Activated CD8-positive, alpha-beta memory T cell treated with anti-CD3 and anti-CD28 coated beads for 1 hour (primary cell): ENCODE results near the gene CAMSAP3.

Experiments used
- DNase-seq, 2 donors: peaks; one replicate each; pipeline ENCODE4 v3.0.0-alpha.2; 2020; ENCODE audit warnings: low read depth in 1 of 2; ENCODE audit errors: extremely low read depth in 1 of 2

CAMSAP3 gene

DNA sequence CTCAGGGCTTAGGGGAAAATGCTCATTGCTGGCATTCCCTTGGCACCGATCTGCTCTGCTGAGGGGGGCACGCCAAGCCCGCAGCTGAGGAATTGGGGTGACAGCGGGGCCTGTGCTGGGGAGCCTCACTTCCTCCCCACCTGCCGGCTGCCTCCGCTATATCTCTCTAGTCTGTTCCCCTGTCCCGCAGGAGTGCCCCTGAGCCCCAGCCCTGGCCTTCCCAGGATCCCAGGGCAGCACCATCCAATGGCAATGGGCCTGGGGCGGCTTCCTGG lies 50.7 kb downstream of the CAMSAP3 start:
- no peak for DNase-seq

DNA sequence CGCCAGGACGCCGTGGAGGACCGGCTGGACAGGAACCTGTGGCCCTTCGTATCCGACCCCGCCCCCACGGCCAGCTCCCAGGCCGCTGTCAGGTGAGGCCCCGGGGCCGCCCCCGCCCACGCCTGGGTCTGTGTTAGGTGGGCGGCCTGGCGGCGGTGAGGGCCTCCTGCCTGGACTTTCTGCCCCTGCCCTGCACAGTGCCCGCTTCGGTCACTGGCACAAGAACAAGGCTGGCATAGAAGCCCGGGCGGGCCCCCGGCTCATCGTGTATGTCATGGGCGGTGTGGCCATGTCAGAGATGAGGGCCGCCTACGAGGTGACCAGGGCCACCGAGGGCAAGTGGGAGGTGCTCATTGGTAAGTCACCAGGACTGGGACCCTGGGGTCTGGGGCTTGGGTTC lies 51.5 kb downstream of the CAMSAP3 start:
- no peak for DNase-seq

GRCh38 chr19:7648265-7649014 lies 52.8 kb downstream of the CAMSAP3 start:
- no peak for DNase-seq

DNA sequence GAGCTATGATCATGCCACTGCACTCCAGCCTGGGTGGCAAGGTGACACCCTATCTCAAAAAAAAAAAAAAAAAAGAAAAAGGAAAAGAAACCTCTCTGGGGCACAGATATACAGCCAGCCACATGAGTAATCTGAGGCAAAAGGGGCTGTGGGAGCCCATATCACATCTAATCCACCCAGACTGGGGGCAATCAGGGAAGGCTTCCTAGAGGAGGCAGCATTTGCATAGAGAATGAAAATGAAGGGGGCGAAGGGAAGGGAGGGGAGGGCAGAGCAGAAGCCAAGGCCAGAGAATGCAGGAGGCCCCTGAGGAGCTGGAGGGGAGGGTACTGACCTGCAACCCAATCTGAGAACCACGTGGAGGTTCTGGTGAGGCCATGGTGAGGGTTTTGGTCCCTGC lies 54.5 kb downstream of the CAMSAP3 start:
- DNase-seq, result no peak

GRCh38 chr19:7652061-7652641 lies 56.5 kb downstream of the CAMSAP3 start:
- DNase-seq, result peak; percentile 61 to 81

DNA sequence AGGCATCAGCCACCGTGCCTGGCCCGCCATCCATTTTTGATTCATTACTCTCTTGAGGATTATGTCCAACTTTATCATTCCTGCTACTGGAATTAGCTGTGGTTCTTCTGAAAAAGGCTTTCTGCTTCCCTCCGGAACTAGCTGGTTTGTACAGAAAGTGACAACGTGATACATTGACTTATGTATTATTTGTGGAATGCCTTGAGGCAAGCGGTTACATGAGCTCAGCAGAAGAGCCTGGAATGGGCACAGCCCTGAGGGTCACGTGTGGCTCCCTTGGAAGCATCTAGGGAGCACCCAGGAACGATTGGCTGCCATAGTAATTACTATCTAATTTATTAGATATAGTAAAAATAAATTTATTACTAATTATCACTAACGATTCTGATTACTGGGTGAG lies 58.7 kb downstream of the CAMSAP3 start:
- no peak for DNase-seq

GRCh38 chr19:7655581-7655980 lies 59.9 kb downstream of the CAMSAP3 start:
- no peak for DNase-seq

GRCh38 chr19:7657131-7657751 lies 61.6 kb downstream of the CAMSAP3 start:
- no peak for DNase-seq

DNA sequence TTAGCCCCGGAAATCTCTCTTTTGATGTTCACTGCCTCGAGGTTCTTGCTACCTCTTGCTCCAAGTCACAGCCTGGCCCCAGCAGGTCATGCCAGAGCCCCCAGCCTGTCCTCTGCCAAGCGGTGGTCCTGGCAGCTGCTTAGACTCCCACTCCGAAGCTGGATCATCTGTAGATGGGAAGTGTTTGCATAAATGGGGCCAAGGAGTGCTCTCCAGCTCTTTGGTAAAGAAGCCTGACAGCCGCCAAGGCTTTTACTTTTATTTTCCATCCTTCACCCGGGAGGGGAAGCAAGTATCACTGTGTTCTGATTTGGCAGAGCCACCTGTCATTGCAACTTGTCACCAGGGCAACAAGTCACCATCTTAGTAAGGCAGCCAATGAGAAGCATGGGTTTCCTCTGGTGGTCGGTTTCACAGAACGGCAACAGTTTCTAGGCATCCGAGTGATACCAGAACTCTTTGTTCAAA lies 62.6 kb downstream of the CAMSAP3 start:
- DNase-seq, result no peak

DNA sequence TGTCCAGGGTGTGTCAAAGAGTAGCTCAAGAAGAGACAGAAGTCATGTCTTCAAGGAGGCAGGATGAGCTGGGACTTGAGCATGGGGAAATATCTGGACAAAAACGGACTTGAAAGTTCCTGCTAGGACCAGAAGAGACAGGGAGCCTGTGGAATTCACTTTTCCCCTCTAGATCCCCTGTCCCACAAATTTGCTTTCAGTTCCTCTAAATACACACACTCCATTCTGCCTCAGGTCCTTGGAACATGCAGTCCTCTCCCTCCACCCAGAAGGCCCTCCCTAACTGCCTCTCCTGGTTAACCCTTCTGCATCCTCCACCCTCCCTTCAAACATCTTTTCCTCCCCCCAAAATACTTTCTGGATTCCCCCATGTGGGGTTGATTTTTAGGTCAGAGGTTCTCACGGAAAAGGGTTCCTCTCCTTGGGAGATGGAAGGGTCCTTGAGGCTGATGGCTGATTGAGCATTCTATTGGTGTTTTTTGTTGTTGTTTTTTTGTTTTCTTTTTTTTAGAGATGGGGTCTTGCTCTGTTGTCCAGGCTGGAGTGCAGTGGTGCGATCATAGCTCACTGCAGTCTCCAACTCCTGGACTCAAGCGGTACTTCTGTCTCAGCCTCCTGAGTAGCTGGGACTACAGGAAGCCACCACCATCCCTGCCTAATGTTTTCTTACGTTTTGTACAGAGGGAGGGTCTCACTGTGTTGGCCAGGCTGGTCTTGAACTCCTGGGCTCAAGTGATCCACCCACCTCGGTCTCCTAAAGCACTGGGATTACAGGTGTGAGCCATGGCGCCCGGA lies 66.3 kb downstream of the CAMSAP3 start:
- DNase-seq, result no peak

DNA sequence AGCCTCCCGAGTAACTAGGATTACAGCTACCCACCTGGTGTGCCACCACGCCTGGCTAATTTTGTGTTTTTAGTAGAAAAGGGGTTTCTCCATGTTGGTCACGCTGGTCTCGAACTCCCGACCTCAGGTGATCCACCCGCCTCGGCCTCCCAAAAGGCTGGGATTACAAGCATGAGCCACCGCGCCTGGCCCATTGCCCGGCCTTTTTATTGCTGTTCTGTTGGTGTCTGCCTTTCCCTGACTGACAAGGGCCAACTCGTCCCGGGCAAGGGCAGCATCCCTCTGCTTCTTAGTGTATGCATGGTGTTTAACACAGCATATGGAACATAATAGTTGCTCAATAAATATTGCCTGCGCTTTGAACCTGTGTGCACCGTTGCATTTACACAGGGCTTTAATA lies 67.0 kb downstream of the CAMSAP3 start:
- DNase-seq, result no peak

GRCh38 chr19:7663706-7664105 lies 68.0 kb downstream of the CAMSAP3 start:
- DNase-seq, result no peak

DNA sequence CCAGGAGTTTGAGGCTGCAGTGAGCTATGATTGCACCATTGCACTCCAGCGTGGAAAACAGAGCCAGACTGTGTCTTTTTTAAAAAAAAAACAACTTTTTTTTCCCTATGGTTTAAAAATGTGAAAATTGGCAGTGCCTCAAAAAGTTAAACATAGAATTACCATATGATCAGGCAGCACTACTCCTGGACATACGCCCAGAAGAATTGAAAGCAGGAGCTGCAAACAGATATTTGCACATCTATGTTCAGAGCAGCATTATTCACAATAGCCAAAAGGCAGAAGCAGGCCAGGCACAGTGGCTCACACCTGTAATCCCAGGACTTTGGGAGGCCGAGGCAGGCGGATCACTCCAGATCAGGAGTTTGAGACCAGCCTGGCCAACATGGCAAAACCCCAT lies 69.4 kb downstream of the CAMSAP3 start:
- no peak for DNase-seq
